ENCODE data around the gene C2orf76.

C2orf76 gene

GRCh38 chr2:119333833-119334232 is 32.8 kb downstream of the C2orf76 start:
- H3K4me3 ChIP-seq (replicated peaks; ENCODE audit: insufficient read depth, low read length) = no peak overlapping the region
- H3K27ac ChIP-seq (replicated peaks) = no peak overlapping the region
- TF ChIP-seq REST (IDR thresholded peaks at IDR 0.05; ENCODE audit: insufficient replicate concordance, low read depth) = no peak
- TF ChIP-seq SPI1 (IDR thresholded peaks at IDR 0.05; ENCODE audit: borderline replicate concordance, low read depth) = no peak
- no peak for TF ChIP-seq POLR2AphosphoS5 (IDR thresholded peaks at IDR 0.05; ENCODE audit: low read depth)
- TF ChIP-seq GABPA (IDR thresholded peaks at IDR 0.05; ENCODE audit: low read depth) = no peak
- TF ChIP-seq, protein P1, sequence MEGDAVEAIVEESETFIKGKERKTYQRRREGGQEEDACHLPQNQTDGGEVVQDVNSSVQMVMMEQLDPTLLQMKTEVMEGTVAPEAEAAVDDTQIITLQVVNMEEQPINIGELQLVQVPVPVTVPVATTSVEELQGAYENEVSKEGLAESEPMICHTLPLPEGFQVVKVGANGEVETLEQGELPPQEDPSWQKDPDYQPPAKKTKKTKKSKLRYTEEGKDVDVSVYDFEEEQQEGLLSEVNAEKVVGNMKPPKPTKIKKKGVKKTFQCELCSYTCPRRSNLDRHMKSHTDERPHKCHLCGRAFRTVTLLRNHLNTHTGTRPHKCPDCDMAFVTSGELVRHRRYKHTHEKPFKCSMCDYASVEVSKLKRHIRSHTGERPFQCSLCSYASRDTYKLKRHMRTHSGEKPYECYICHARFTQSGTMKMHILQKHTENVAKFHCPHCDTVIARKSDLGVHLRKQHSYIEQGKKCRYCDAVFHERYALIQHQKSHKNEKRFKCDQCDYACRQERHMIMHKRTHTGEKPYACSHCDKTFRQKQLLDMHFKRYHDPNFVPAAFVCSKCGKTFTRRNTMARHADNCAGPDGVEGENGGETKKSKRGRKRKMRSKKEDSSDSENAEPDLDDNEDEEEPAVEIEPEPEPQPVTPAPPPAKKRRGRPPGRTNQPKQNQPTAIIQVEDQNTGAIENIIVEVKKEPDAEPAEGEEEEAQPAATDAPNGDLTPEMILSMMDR (IDR thresholded peaks at IDR 0.05; ENCODE audit: insufficient read depth, low read length) = no peak
- no peak for DNase-seq (ENCODE audit: low read depth in 1 of 2, low spot score in 1 of 2)
- no peaks in the 10 kb centered on the region for H3K27me3 ChIP-seq (ENCODE audit: insufficient read depth, poor library complexity, severe bottlenecking)

GRCh38 chr2:119333360-119333759 is 33.3 kb downstream of the C2orf76 start:
- TF ChIP-seq GABPA (IDR thresholded peaks at IDR 0.05; ENCODE audit: low read depth) (no peak), REST (IDR thresholded peaks at IDR 0.05; ENCODE audit: insufficient replicate concordance, low read depth) (no peak)
- H3K27me3 ChIP-seq (ENCODE audit: insufficient read depth, poor library complexity, severe bottlenecking) = no peaks in the 10 kb centered on the region
- no peak overlapping the region for H3K27ac ChIP-seq (replicated peaks)
- H3K4me3 ChIP-seq (replicated peaks; ENCODE audit: insufficient read depth, low read length) = no peak overlapping the region
- DNase-seq (ENCODE audit: low read depth in 1 of 2, low spot score in 1 of 2) = peak in 1 of 2 experiments; percentile 20

DNA sequence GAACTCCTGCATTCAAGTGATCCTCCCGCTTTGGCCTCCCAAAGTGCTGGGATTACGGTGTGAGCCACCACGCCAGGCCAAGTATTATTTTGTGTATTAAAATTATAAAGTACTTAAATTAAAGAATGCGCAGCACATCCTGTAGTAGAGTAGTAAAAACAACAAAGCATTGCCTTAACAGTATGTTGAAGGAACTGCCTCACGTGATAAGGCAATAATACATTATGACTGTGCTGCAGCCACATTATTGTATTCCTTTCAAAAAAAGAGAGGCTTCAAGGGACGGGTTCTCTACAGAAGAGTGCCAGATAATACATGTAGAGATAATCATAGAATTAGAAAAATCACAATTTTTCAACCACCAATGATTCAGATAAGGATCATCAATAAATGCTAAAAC is 33.7 kb downstream of the C2orf76 start:
- no peak for TF ChIP-seq POLR2AphosphoS5 (IDR thresholded peaks at IDR 0.05; ENCODE audit: low read depth)
- no peak for TF ChIP-seq GABPA (IDR thresholded peaks at IDR 0.05; ENCODE audit: low read depth)
- TF ChIP-seq SPI1 (IDR thresholded peaks at IDR 0.05; ENCODE audit: borderline replicate concordance, low read depth) = no peak
- TF ChIP-seq, protein P1 (IDR thresholded peaks at IDR 0.05; ENCODE audit: insufficient read depth, low read length) = no peak
- TF ChIP-seq REST (IDR thresholded peaks at IDR 0.05; ENCODE audit: insufficient replicate concordance, low read depth) = no peak
- no peak for DNase-seq (ENCODE audit: low read depth in 1 of 2, low spot score in 1 of 2)
- H3K4me3 ChIP-seq (replicated peaks; ENCODE audit: insufficient read depth, low read length) = no peak overlapping the region
- H3K27me3 ChIP-seq (ENCODE audit: insufficient read depth, poor library complexity, severe bottlenecking) = no peaks in the 10 kb centered on the region
- no peak overlapping the region for H3K27ac ChIP-seq (replicated peaks)

GRCh38 chr2:119327431-119327830 is 39.2 kb downstream of the C2orf76 start:
- DNase-seq (ENCODE audit: low read depth in 1 of 2, low spot score in 1 of 2) = peak; percentile 53 to 71
- no peaks in the 10 kb centered on the region for H3K27me3 ChIP-seq (ENCODE audit: insufficient read depth, poor library complexity, severe bottlenecking)
- peak overlapping the region; percentile 10; the same call in 1 of the 2 replicates for H3K27ac ChIP-seq (replicated peaks)
- TF ChIP-seq GABPA (IDR thresholded peaks at IDR 0.05; ENCODE audit: low read depth) (no peak), SPI1 (IDR thresholded peaks at IDR 0.05; ENCODE audit: borderline replicate concordance, low read depth) (peak; percentile 56; the same call in 1 of the 2 replicates)
- no peak overlapping the region for H3K4me3 ChIP-seq (replicated peaks; ENCODE audit: insufficient read depth, low read length)
